Chondrocyte (in vitro differentiated cells): ENCODE results near the gene PDX1. TPM values are rescaled to one million over a fixed set of nuclear protein-coding genes. Genes with fewer than 3 reads are reported as not detected.

ENCODE experiments used
- DNase-seq: peaks from one replicate; pipeline ENCODE4 v3.0.0; 2021; ENCODE audit warnings: mixed read lengths, low spot score
- H3K27ac Mint-ChIP-seq: one replicate; pipeline ENCODE4 v1.8.0; 2021; ENCODE audit warnings: mild to moderate bottlenecking, moderate library complexity, mixed read lengths; ENCODE audit not compliant: unreplicated experiment
- H3K27me3 Mint-ChIP-seq: 2 replicates; pipeline ENCODE4 v1.8.0; 2021; ENCODE audit warnings: low read depth, mixed read lengths
- H3K36me3 Mint-ChIP-seq: 2 replicates; pipeline ENCODE4 v1.8.0; 2021; ENCODE audit warnings: low read depth, mixed read lengths
- H3K4me1 Mint-ChIP-seq: 2 replicates; pipeline ENCODE4 v1.8.0; 2021; ENCODE audit warnings: low read depth, mild to moderate bottlenecking, mixed read lengths
- H3K4me3 Mint-ChIP-seq: one replicate; pipeline ENCODE4 v1.8.0; 2021; ENCODE audit warnings: mild to moderate bottlenecking, moderate library complexity, mixed read lengths; ENCODE audit not compliant: unreplicated experiment
- H3K9me3 Mint-ChIP-seq: 2 replicates; pipeline ENCODE4 v1.8.0; 2021; ENCODE audit warnings: low read depth, mixed read lengths
- CTCF ChIP-seq: fragments of 200-600 bp; sonication (generic); IDR thresholded peaks from 2 replicates; pipeline ENCODE4 v1.5.0; 2021; ENCODE audit warnings: antibody characterized with exemption, mild to moderate bottlenecking, moderate library complexity
- total RNA-seq: library from RNA; stranded (reverse); gene quantifications from 3 replicates; pipeline ENCODE4 v1.2.1, GENCODE V29; 2021

PDX1 gene
- total RNA-seq, 1 donor from 2014 or later, result not detected

GRCh38 chr13:27955014-27955591, 35.3 kb downstream of the PDX1 start:
- Mint-ChIP-seq H3K9me3 (peaks cover 3% of the 10 kb centered on the region), H3K4me1 (peaks cover 12% of the 10 kb centered on the region), H3K36me3 (no peaks in the 10 kb centered on the region), H3K27ac (no peak overlapping the region), H3K27me3 (peaks cover 69% of the 10 kb centered on the region), H3K4me3 (no peak overlapping the region)
- DNase-seq, result no peak
- TF ChIP-seq CTCF, result no peak

- TF ChIP-seq CTCF, result no peak
- Mint-ChIP-seq H3K36me3 (no peaks in the 10 kb centered on the region), H3K4me1 (peaks cover 20% of the 10 kb centered on the region), H3K27me3 (peaks cover 71% of the 10 kb centered on the region), H3K4me3 (no peak overlapping the region), H3K27ac (no peak overlapping the region), H3K9me3 (no peaks in the 10 kb centered on the region)
- DNase-seq, result no peak
These were observed 36.9 kb downstream of the PDX1 start for GRCh38 chr13:27956576-27957300.

GRCh38 chr13:27959976-27960361, 40.2 kb downstream of the PDX1 start:
- Mint-ChIP-seq H3K27me3 (peaks cover 80% of the 10 kb centered on the region), H3K4me1 (peaks cover 12% of the 10 kb centered on the region), H3K9me3 (no peaks in the 10 kb centered on the region), H3K4me3 (peak overlapping the region; percentile 22), H3K27ac (no peak overlapping the region), H3K36me3 (no peaks in the 10 kb centered on the region)
- no peak for TF ChIP-seq CTCF
- no peak for DNase-seq

GRCh38 chr13:27960362-27961226, 40.8 kb downstream of the PDX1 start:
- H3K27ac Mint-ChIP-seq, result no peak overlapping the region
- H3K4me3 Mint-ChIP-seq, result peak overlapping the region; percentile 57
- peaks cover 80% of the 10 kb centered on the region for H3K27me3 Mint-ChIP-seq
- peak; percentile 69 for TF ChIP-seq CTCF
- H3K4me1 Mint-ChIP-seq, result peaks cover 12% of the 10 kb centered on the region
- H3K36me3 Mint-ChIP-seq, result no peaks in the 10 kb centered on the region
- H3K9me3 Mint-ChIP-seq, result no peaks in the 10 kb centered on the region
- no peak for DNase-seq
